Panc1 (cell line): ENCODE results near the gene RNF224. TPM values are rescaled to one million over a fixed set of nuclear protein-coding genes. Genes with fewer than 3 reads are reported as not detected.
A peak's percentile ranks its signal among the peaks of the same experiment; 100 is the strongest.

Source experiments
- ATAC-seq: fragments of 200-7000 bp; cut with Tn5 transposase; 2 replicates; pipeline ENCODE4 v1.9.1; 2020; ENCODE audit warnings: mild to moderate bottlenecking, moderate library complexity
- Bru-seq: library from RNA; stranded (reverse); fragments of 400-500 nt; gene quantifications from one replicate; lab custom pipeline; 2021; lab: Mats Ljungman, UMichigan
- BruChase-seq, 2 experiments: library from RNA; stranded (reverse); fragments of 400-500 nt; gene quantifications; one replicate each; lab custom pipeline; 2021; lab: Mats Ljungman, UMichigan
- BruUV-seq: library from RNA; stranded (reverse); fragments of 400-500 nt; replicated peaks from 2 replicates; lab custom pipeline; 2021; lab: Mats Ljungman, UMichigan
- CTCF ChIA-PET: fragments of 300-600 bp; sonication (Branson Sonifier 250); formaldehyde crosslinking; loops from one replicate; lab custom pipeline; 2022; ENCODE audit warnings: antibody characterized with exemption; lab: Charles Lee
- POLR2A ChIA-PET: fragments of 300-600 bp; sonication (Branson Sonifier 250); formaldehyde crosslinking; loops from one replicate; lab custom pipeline; 2022; ENCODE audit warnings: antibody characterized with exemption; lab: Charles Lee
- DNase-seq: peaks from one replicate; pipeline ENCODE4 v3.0.0-alpha.2; 2010; ENCODE audit warnings: low read depth, low spot score
- H3K27ac ChIP-seq: 2 replicates; pipeline ENCODE4 v1.5.1; 2011; ENCODE audit warnings: mild to moderate bottlenecking, low read length, inconsistent platforms
- H3K27me3 ChIP-seq: fragments of 200-500 bp; sonication (Bioruptor generic); 2 replicates; pipeline ENCODE4 v1.6.0; 2014; ENCODE audit warnings: low read length, inconsistent platforms; ENCODE audit not compliant: control insufficient read depth, insufficient read depth
- H3K36me3 ChIP-seq: fragments of 200-500 bp; sonication (Bioruptor generic); 2 replicates; pipeline ENCODE4 v1.5.1; 2014; ENCODE audit warnings: inconsistent platforms, mild to moderate bottlenecking, low read length, moderate library complexity; ENCODE audit not compliant: control insufficient read depth, insufficient read depth
- H3K4me1 ChIP-seq: 2 replicates; pipeline ENCODE4 v1.5.1; 2011; ENCODE audit warnings: inconsistent platforms, mild to moderate bottlenecking, low read length, moderate library complexity; ENCODE audit not compliant: control insufficient read depth, insufficient read depth
- H3K4me3 ChIP-seq, 2 experiments: 2 replicates each; pipeline ENCODE4 v1.5.1; 2011 to 2012; ENCODE audit warnings: low read depth in 2 of 2, low read length in 2 of 2, mild to moderate bottlenecking in 2 of 2, inconsistent platforms in 1 of 2, moderate library complexity in 1 of 2
- H3K9me3 ChIP-seq: fragments of 200-500 bp; sonication (Bioruptor generic); 2 replicates; pipeline ENCODE4 v1.5.1; 2014; ENCODE audit warnings: low read depth, mild to moderate bottlenecking, inconsistent platforms, low read length, moderate library complexity; ENCODE audit not compliant: control insufficient read depth, insufficient read depth
- CTCF ChIP-seq: fragments of 450-650 bp; IDR thresholded peaks from 2 replicates; pipeline ENCODE4 v1.5.1; 2017; ENCODE audit warnings: mild to moderate bottlenecking
- POLR2AphosphoS5 ChIP-seq: IDR thresholded peaks from 2 replicates; pipeline ENCODE4 v1.6.1; 2012; ENCODE audit warnings: mild to moderate bottlenecking, low read depth, low read length, moderate library complexity
- REST ChIP-seq, 2 experiments: IDR thresholded peaks; 2 replicates each; pipeline ENCODE4 v1.6.1; 2011 to 2012; ENCODE audit warnings: low read depth in 2 of 2, control low read depth in 1 of 2, low read length in 1 of 2, mild to moderate bottlenecking in 1 of 2, moderate library complexity in 1 of 2; ENCODE audit not compliant: insufficient read depth in 1 of 2
- SIN3A ChIP-seq: IDR thresholded peaks from 2 replicates; pipeline ENCODE4 v1.6.1; 2012; ENCODE audit warnings: low read depth, mild to moderate bottlenecking, low read length, moderate library complexity, borderline replicate concordance; ENCODE audit not compliant: insufficient read depth
- TCF7L2 ChIP-seq: IDR thresholded peaks from 2 replicates; pipeline ENCODE4 v1.6.1; 2011; ENCODE audit warnings: mild to moderate bottlenecking, low read depth, low read length, inconsistent platforms
- in situ Hi-C: cut with HindIII; loops from 2 replicates; pipeline ENCODE4 v1.10.0; 2016; ENCODE audit warnings: low sequenced_read_pairs, low pct_unique_long_range_greater_than_20kb
- intact Hi-C: fragments of 100-400 bp; cut with micrococcal nuclease; formaldehyde crosslinking; loops from one replicate; pipeline ENCODE4 v1.10.0; 2022; ENCODE audit not compliant: unreplicated experiment
- long read RNA-seq: library from polyadenylated mRNA; unstranded; transcript quantifications from one replicate; pipeline ENCODE4 v2.0.0, GENCODE V29; 2021; ENCODE audit not compliant: unreplicated experiment
- polyA plus RNA-seq: library from polyadenylated mRNA; unstranded; fragments of >200 nt; gene quantifications from one replicate; pipeline ENCODE4 v1.2.1, GENCODE V29; 2012; ENCODE audit warnings: missing spikeins; ENCODE audit not compliant: insufficient read length
- total RNA-seq: library from RNA; stranded (reverse); gene quantifications from one replicate; pipeline ENCODE4 v1.2.1, GENCODE V29; 2021; ENCODE audit not compliant: unreplicated experiment

Gene RNF224
- total RNA-seq (0.15 TPM), Bru-seq, nascent RNA (not detected), BruChase-seq, experiment 1, labeled RNA remaining after a 2-hour chase (not detected), BruChase-seq, experiment 2, labeled RNA remaining after a 6-hour chase (percentile 18 among the genes with signal in this experiment)
- polyA plus RNA-seq: 1.1 TPM
- long read RNA-seq: 0 reads

DNA sequence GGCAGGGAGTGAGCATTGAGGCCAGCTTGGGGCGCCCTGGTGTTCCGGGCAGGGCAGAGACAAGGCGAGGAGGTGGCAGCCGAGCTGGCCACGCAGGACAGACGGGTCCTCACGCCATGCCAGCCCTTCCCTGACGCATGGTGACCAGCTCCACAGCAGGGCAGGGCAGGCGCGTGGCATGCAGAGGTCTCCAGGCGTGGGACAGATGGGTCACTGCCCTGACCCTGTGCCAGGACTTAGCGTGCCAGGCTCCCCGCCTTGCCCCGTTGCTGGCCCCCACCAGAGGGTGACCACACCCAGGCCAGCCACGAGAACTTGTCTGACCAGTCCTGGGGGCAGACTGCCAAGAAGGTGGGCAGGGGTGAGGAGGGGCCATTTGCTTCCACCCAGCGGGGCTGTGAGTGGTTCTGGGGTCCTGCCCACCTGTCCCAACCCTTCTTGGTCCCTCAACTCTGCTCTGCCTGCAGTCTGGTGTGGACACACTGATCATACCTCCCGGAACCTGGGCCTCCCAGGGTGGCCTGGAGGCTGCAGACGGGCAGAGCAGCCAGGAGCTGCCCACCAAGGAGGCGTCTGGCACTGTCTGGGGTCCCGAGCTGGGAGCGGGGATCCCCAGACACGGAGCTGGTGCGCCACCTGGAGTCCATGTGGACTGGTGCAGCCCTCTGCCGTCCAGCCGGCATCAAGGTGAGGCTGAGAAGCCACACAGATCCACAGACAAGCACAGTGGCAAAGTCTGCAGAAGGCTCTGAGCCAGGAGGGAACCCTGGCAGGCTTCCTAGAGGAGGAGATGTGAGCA is at the start of gene RNF224:
TSS of gene RNF224 (plus strand) at position 449 of the 799 bp plus-strand sequence. CDS start 834 bp downstream, outside the sequence.
- no peak within 1 kb of the TSS for H3K27ac ChIP-seq
- H3K4me1 ChIP-seq: peaks cover 7% of the 10 kb centered on the region
- H3K4me3 ChIP-seq: no peak within 1 kb of the TSS
- no peak for DNase-seq
- H3K9me3 ChIP-seq: no peaks in the 10 kb centered on the region
- intact Hi-C loops (loop anchor here (5.0 kb wide), 1 partner anchor 110 kb away; no protein-coding TSS in a partner anchor), in situ Hi-C loops (no loop called here)
- no TSS peak for BruUV-seq
- ATAC-seq: peak; percentile 66
- CTCF ChIA-PET: interaction anchor here (0.6 to 1.7 kb wide), 5 partner anchors 9 to 111 kb away, joined by 3 to 6 read pairs (median 4); no protein-coding TSS in a partner anchor
- TF ChIP-seq SIN3A (no peak), CTCF (peak; percentile 87), REST (IDR thresholded peaks at IDR 0.05; ENCODE audit: insufficient read depth in 1 of 2, low read depth in 2 of 2, low read length in 1 of 2) (0 out of 4 replicates have a peak, but pooled peaks of 1 of the 2 experiments have one; percentile 42)
- H3K36me3 ChIP-seq: peaks cover 2% of the 10 kb centered on the region; the same call in 1 of the 2 replicates
- no peaks in the 10 kb centered on the region for H3K27me3 ChIP-seq
- POLR2A ChIA-PET: interaction anchor here (0.6 kb wide), 1 partner anchor 42 kb away, joined by 3 read pairs; no protein-coding TSS in a partner anchor

GRCh38 chr9:137178201-137178938 is 48.9 kb upstream of the RNF224 start:
- in situ Hi-C loops: no loop called here

More at GRCh38 chr9:137178201-137178938, 48.9 kb upstream of the RNF224 start:
- intact Hi-C loops: no loop called here
- Histone ChIP-seq H3K4me1 (no peaks in the 10 kb centered on the region), H3K36me3 (no peaks in the 10 kb centered on the region), H3K27me3 (no peaks in the 10 kb centered on the region), H3K27ac (no peak overlapping the region), H3K9me3 (no peaks in the 10 kb centered on the region), H3K4me3 (no peak overlapping the region)
- BruUV-seq: no TSS peak
- ATAC-seq (no peak; the same call in 1 of the 2 replicates), DNase-seq (no peak)
- CTCF ChIA-PET: no interaction called here
- TF ChIP-seq SIN3A: no peak
- TF ChIP-seq CTCF: no peak
- TF ChIP-seq REST (IDR thresholded peaks at IDR 0.05; ENCODE audit: insufficient read depth in 1 of 2, low read depth in 2 of 2, low read length in 1 of 2): no peak
- TF ChIP-seq TCF7L2: no peak
- TF ChIP-seq POLR2AphosphoS5: no peak
- POLR2A ChIA-PET: no interaction called here
